HG02798 (cell line): ENCODE data around the gene PATE3.

Experiments
- ATAC-seq: cut with Tn5 transposase; IDR thresholded peaks from one replicate; pipeline ENCODE4 v1.9.1; 2021; ENCODE audit warnings: mild to moderate bottlenecking; ENCODE audit not compliant: unreplicated experiment, poor library complexity

PATE3 gene

GRCh38 chr11:125835748-125836147 is 47.8 kb downstream of the PATE3 start:
- ATAC-seq = no peak
